GM23338 (cell line): ENCODE data around the gene TCERG1L. TPM values are rescaled to one million over a fixed set of nuclear protein-coding genes. Genes with fewer than 3 reads are reported as not detected.

Experiments used
- ATAC-seq: fragments of 200-7000 bp; cut with Tn5 transposase; 3 replicates; pipeline ENCODE4 v1.9.1; 2020
- DNase-seq: peaks from one replicate; pipeline ENCODE4 v3.0.0-alpha.2; 2015; ENCODE audit warnings: low spot score
- H2AFZ ChIP-seq: fragments of 200-600 bp; sonication (generic); 2 replicates; pipeline ENCODE4 v1.8.0; 2016; ENCODE audit warnings: antibody characterized with exemption, mild to moderate bottlenecking, moderate library complexity
- H3F3A ChIP-seq: fragments of 200-600 bp; sonication (generic); replicated peaks from 2 replicates; pipeline ENCODE4 v1.8.0; 2017; ENCODE audit warnings: antibody characterized with exemption, mixed run types, low read depth
- H3K27ac ChIP-seq: fragments of 200-600 bp; sonication (generic); 2 replicates; pipeline ENCODE4 v1.6.1; 2016; ENCODE audit warnings: low read depth
- H3K27me3 ChIP-seq: fragments of 200-600 bp; sonication (generic); 2 replicates; pipeline ENCODE4 v1.8.0; 2016; ENCODE audit warnings: mild to moderate bottlenecking, mixed run types, moderate library complexity; ENCODE audit not compliant: insufficient read depth
- H3K36me3 ChIP-seq: fragments of 200-600 bp; sonication (generic); 2 replicates; pipeline ENCODE4 v1.8.0; 2016; ENCODE audit warnings: mild to moderate bottlenecking; ENCODE audit not compliant: insufficient read depth
- H3K4me1 ChIP-seq: fragments of 200-600 bp; sonication (generic); 2 replicates; pipeline ENCODE4 v1.8.0; 2016; ENCODE audit warnings: mild to moderate bottlenecking, moderate library complexity; ENCODE audit not compliant: insufficient read depth
- H3K4me2 ChIP-seq: fragments of 200-600 bp; sonication (generic); 2 replicates; pipeline ENCODE4 v1.7.1; 2017; ENCODE audit warnings: mixed run types
- H3K4me3 ChIP-seq: fragments of 200-600 bp; sonication (generic); 2 replicates; pipeline ENCODE4 v1.6.1; 2016; ENCODE audit warnings: mixed run types
- H3K79me2 ChIP-seq: fragments of 200-600 bp; sonication (generic); replicated peaks from 2 replicates; pipeline ENCODE4 v1.8.0; 2017; ENCODE audit warnings: mild to moderate bottlenecking; ENCODE audit not compliant: insufficient read depth
- H3K9me2 ChIP-seq: fragments of 200-600 bp; sonication (generic); 2 replicates; pipeline ENCODE4 v1.8.0; 2017; ENCODE audit not compliant: insufficient read depth
- H4K20me1 ChIP-seq: fragments of 200-600 bp; sonication (generic); replicated peaks from 2 replicates; pipeline ENCODE4 v1.8.0; 2017; ENCODE audit warnings: mild to moderate bottlenecking; ENCODE audit not compliant: insufficient read depth
- H3K27ac Mint-ChIP-seq: 2 replicates; pipeline ENCODE4 v1.8.0; 2020; ENCODE audit warnings: inconsistent platforms, mild to moderate bottlenecking, moderate library complexity, mixed read lengths
- H3K27me3 Mint-ChIP-seq: 3 replicates; pipeline ENCODE4 v1.8.0; 2022; ENCODE audit warnings: low read depth, mild to moderate bottlenecking, moderate library complexity, mixed read lengths, inconsistent platforms; ENCODE audit not compliant: insufficient read depth, poor library complexity
- H3K36me3 Mint-ChIP-seq: 3 replicates; pipeline ENCODE4 v1.8.0; 2021; ENCODE audit warnings: low read depth, mild to moderate bottlenecking, inconsistent platforms, moderate library complexity, mixed read lengths
- H3K4me1 Mint-ChIP-seq: 3 replicates; pipeline ENCODE4 v1.8.0; 2020; ENCODE audit warnings: mild to moderate bottlenecking, inconsistent platforms, mixed read lengths
- H3K4me3 Mint-ChIP-seq: 3 replicates; pipeline ENCODE4 v1.8.0; 2021; ENCODE audit warnings: moderate library complexity, mild to moderate bottlenecking, inconsistent platforms, mixed read lengths
- H3K9me3 Mint-ChIP-seq: 3 replicates; pipeline ENCODE4 v1.8.0; 2020; ENCODE audit warnings: moderate library complexity, mild to moderate bottlenecking, inconsistent platforms, mixed read lengths
- CREB1 ChIP-seq: fragments of 250-450 bp; sonication (Bioruptor Pico); IDR thresholded peaks from 2 replicates; pipeline ENCODE4 v1.5.0; 2020; ENCODE audit warnings: low read depth, mild to moderate bottlenecking, moderate library complexity
- CTCF ChIP-seq, 2 experiments: fragments of 200-600 bp in 1 of 2; sonication (generic) in 1 of 2; conservative IDR thresholded peaks; 2 replicates each; pipeline versions ENCODE4 v1.5.1 to v1.6.1; 2016 to 2017; ENCODE audit warnings: antibody characterized with exemption in 2 of 2, low read depth in 2 of 2, mild to moderate bottlenecking in 2 of 2, moderate library complexity in 1 of 2
- ETS1 ChIP-seq: IDR thresholded peaks from 2 replicates; pipeline ENCODE4 v1.6.1; 2016; ENCODE audit warnings: antibody characterized with exemption
- EZH2 ChIP-seq: fragments of 200-600 bp; sonication (generic); IDR thresholded peaks from one replicate; pipeline ENCODE4 v1.8.0; 2017; ENCODE audit warnings: antibody characterized with exemption, mild to moderate bottlenecking, low read depth; ENCODE audit not compliant: unreplicated experiment
- EZH2phosphoT487 ChIP-seq: fragments of 200-600 bp; sonication (generic); IDR thresholded peaks from one replicate; pipeline ENCODE4 v1.8.1; 2018; ENCODE audit warnings: antibody characterized with exemption; ENCODE audit not compliant: unreplicated experiment
- JUNB ChIP-seq: IDR thresholded peaks from one replicate; pipeline ENCODE4 v1.6.1; 2016; ENCODE audit warnings: antibody characterized with exemption; ENCODE audit not compliant: unreplicated experiment
- NANOG ChIP-seq: IDR thresholded peaks from 2 replicates; pipeline ENCODE4 v1.6.1; 2016; ENCODE audit warnings: antibody characterized with exemption, borderline replicate concordance
- POLR2AphosphoS5 ChIP-seq: IDR thresholded peaks from 2 replicates; pipeline ENCODE4 v1.6.1; 2016; ENCODE audit warnings: antibody characterized with exemption, low read depth
- REST ChIP-seq: IDR thresholded peaks from one replicate; pipeline ENCODE4 v1.6.1; 2018; ENCODE audit warnings: antibody characterized with exemption; ENCODE audit not compliant: unreplicated experiment
- STAT1 ChIP-seq: IDR thresholded peaks from one replicate; pipeline ENCODE4 v1.6.1; 2016; ENCODE audit warnings: antibody characterized with exemption; ENCODE audit not compliant: unreplicated experiment
- ZNF114 ChIP-seq: fragments of 250-450 bp; sonication (Bioruptor Pico); IDR thresholded peaks from 2 replicates; pipeline ENCODE4 v1.5.0; 2020; ENCODE audit warnings: mild to moderate bottlenecking, moderate library complexity
- ZNF331 ChIP-seq: fragments of 250-450 bp; sonication (Bioruptor Pico); IDR thresholded peaks from 2 replicates; pipeline ENCODE4 v1.5.0; 2020; ENCODE audit warnings: low read depth, mild to moderate bottlenecking, moderate library complexity
- ZNF462 ChIP-seq: fragments of 250-450 bp; sonication (Bioruptor Pico); IDR thresholded peaks from 2 replicates; pipeline ENCODE4 v1.5.0; 2020; ENCODE audit warnings: mild to moderate bottlenecking, moderate library complexity
- polyA plus RNA-seq: library from polyadenylated mRNA; unstranded; fragments of >200 nt; fragmentation: Nextera tagmentation; extraction: Ambion mirVana; gene quantifications from 2 replicates; pipeline ENCODE4 v1.2.1, GENCODE V29; 2016
- total RNA-seq: library from RNA; depleted of rRNA; stranded (reverse); fragments of >200 nt; shearing (Covaris generic); gene quantifications from 2 replicates; pipeline ENCODE4 v1.2.3, GENCODE V29; 2014

TCERG1L gene
- total and polyA plus RNA-seq, 2 experiments from 2014 or later = 3.9 to 5.5 TPM

GRCh38 chr10:131102676-131103075 lies 208.8 kb downstream of the TCERG1L start:
- no peaks in the 10 kb centered on the region for H3K27me3 Mint-ChIP-seq
- H3K27ac Mint-ChIP-seq = no peak overlapping the region
- peaks cover 82% of the 10 kb centered on the region for H3K9me3 Mint-ChIP-seq
- TF ChIP-seq ZNF331 (CRISPR knock-in tag) = no peak
- TF ChIP-seq ZNF462 (CRISPR knock-in tag) = no peak
- TF ChIP-seq REST = no peak
- TF ChIP-seq STAT1 = no peak
- no peak for TF ChIP-seq ZNF114 (CRISPR knock-in tag)
- no peak for TF ChIP-seq CREB1 (CRISPR knock-in tag)
- TF ChIP-seq EZH2phosphoT487 = no peak
- TF ChIP-seq EZH2 = no peak
- TF ChIP-seq NANOG = no peak
- no peak for TF ChIP-seq CTCF (conservative IDR thresholded peaks at IDR 0.05; ENCODE audit: low read depth in 2 of 2)
- no peak for TF ChIP-seq JUNB
- TF ChIP-seq POLR2AphosphoS5 = no peak
- no peak for TF ChIP-seq ETS1
- Histone ChIP-seq H3K4me3 (no peak overlapping the region), H3K4me1 (no peaks in the 10 kb centered on the region), H2AFZ (no peak overlapping the region), H3K9me2 (no peaks in the 10 kb centered on the region), H3K36me3 (no peaks in the 10 kb centered on the region), H4K20me1 (no peaks in the 10 kb centered on the region), H3K4me2 (no peak overlapping the region), H3K27ac (no peak overlapping the region), H3K27me3 (no peaks in the 10 kb centered on the region), H3F3A (no peaks in the 10 kb centered on the region), H3K79me2 (no peaks in the 10 kb centered on the region)
- no peak for ATAC-seq
- peaks cover 17% of the 10 kb centered on the region; the same call in 2 of the 3 replicates for H3K36me3 Mint-ChIP-seq
- no peak for DNase-seq
- no peaks in the 10 kb centered on the region for H3K4me1 Mint-ChIP-seq
- H3K4me3 Mint-ChIP-seq = no peak overlapping the region
